ENCODE results near the gene COL2A1.

Gene COL2A1

DNA sequence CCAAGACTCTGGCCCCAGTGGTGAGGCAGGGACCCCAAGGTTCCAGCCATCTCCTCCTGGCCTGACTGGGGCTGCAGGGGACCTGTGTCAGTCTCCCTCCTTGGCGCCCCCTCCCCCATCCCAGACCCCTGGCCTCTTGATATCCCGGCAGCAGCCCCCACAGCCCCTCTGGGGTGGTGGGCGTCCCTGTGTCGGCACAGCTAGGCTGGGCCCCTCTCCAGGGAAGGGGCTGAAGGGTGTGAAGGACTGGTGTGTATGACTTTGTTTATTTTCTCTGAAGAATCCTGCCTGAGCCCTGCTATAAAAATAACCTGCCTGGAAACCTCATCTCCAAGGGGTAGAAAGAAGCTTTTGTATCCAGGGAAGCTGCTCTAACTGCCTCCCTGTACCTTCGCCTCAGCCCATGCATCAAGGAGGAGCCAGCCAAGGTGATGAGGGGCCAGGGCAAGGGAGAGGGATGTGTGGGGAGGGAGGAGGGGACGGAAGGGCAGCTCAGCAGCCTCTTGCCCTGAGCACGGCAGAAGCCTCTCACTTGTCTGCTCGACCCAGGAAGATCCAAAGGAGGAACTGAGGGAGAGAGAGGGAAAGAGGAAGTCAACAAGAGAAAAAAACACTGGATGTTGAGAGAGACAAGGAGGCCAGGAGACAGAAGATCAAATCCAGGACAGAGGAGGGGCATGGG, 25.4 kb upstream of the COL2A1 start:
- no peak for FAIRE-seq

DNA sequence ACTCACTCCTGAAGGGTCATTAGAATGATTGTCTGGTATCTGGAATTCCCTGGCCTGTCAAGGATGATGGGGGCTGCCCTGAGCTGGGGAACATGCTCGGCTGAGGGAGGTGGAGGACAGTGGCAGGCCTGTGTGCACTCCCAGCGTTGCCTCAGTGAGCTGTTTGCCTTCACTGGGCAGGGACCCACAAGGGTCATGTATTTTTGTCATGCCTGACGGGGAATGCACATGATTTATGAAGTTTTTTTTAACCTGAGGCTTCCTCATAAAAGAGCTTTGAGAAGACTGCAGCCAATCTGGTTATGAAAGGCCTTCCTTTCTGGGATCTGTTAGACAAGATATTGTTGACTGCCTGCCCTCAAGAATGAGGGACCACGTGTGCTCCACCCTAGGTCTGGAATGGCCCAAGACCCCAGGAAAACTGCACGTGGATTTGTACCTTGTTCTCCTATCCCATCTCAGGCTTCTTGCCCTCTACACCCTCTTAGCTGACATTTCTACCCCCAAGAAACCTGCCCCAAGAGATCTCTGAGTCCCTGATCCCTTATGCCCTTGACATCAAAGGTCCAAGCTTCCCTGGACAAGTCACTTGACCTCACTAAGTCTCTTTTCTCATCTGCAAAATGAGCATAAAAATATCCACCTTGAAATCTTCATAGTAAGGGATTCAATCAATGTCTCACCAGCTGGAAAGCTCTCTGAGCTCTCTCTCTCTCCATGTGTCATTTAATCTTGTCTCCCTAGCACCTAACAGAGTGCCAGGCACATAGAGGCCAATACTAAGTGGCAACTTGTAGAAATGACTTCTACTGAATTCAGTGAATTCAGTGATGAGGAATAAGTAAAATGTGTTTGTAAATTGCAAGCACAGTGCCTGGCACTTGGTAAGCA, 24.5 kb upstream of the COL2A1 start:
- FAIRE-seq, result no peak

DNA sequence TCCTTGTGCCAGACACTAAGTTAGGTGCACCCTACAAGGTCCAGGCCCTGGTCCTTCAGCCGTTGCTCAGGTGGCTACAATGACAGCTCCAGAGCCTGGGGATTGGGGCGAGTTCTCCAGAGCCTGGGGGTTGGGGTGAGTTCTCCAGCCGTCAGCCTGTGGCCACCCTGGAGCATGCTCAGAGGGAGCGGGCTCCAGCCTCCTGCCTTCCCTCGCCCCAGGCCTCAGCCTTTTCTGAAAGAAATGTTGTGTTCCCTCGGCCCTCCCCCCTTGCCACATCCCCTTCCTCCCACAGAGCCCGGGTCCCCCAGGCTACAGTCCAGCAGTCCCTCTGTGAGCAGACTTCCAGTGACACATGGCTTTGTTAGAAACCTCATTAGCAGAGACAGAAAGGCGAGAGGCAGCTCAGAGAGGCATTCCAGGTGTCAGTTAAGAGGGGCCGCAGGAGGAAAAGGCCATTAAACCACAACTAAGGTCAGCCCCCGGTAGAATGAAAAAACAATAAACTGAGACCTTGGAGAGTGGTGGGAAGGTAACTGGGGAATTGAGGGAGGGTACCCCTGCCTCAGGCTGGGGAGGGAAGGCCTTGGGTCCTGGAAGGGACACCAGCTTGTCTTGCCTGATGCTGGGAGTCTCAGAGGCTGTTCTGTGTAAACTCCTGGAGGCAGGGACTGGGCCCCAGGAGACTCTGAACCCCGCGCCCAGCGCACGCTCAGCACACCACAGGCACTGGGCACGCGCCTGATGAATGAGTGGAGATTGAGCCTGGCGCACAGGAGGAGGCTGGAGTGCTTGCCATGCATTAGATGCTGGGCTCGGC, 23.1 kb upstream of the COL2A1 start:
- FAIRE-seq, result no peak

DNA sequence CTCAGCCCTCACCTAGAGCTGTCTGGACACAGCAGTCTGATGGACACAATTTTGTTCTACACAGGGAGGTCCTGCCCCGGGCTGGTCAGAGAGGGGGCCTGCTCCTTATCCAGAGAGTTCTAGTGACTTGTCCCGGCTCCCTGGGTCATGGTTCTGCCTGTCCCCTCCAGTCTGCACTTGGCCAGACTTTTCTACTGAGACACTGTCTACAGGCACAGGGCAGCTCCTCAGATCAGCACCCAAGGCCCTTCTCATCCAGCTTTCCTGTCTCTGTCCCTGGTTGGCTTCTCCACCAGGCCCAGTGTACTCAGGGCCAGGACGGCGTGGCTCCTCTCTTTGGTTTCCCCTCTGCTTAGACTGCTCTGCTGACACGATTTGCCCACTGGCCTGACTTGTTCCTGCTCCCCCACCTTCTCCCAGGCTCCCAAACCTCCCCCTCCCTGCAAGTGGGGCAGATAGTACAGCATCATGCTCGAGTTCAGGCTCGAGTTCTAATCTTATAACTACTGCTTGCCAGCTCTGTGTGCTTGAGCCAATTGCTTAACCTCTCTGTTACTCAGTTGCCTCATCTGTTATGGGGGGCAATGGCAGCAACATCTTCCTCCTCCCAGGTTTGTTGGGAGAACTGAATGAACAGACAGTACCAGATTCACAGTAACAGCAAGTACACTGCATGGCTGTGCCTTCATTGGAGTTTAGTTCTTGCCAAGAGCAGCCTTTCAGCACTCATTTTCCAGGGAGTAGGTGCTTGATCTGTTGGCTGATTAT, 22.0 kb upstream of the COL2A1 start:
- FAIRE-seq, result no peak

DNA sequence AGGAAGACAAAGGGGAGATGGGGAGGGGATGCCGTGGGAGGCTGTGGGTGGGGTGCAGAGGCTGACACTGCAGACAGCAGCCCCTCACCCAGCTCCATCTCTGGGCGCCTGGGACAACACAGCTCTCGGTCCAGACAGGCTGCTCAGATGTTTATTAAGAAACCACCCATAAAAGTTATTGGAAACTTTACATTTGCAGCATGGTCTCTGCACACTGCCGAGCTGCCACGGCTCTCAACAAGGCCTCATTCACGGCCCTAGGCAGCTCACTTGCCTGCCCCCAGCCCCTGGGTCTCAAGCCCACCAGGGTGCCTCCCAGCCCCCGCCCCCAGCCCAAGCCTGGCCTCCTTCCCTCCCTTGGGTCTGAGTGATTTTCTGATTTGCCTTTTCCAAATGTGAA, 21.0 kb upstream of the COL2A1 start:
- FAIRE-seq, result no peak

DNA sequence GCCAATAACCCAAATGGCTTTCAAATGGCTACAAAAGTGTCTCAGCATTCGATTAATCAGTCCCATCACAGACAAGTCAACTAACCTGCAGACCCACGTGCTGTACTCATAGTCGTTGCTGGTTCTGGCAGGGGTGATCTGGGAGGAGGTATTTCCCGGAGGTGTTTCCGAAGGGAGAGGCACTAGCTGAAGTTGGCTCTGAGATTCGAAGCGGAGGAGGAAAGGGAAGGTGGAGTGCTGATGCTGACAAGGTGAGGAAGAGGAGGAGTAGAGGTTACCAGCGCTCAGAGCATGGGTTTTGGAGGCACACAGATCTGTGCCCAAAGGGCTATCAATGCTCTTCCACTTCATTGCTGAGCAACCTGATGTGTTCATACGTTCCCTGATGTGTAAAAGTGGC, 20.5 kb upstream of the COL2A1 start:
- FAIRE-seq, result no peak

DNA sequence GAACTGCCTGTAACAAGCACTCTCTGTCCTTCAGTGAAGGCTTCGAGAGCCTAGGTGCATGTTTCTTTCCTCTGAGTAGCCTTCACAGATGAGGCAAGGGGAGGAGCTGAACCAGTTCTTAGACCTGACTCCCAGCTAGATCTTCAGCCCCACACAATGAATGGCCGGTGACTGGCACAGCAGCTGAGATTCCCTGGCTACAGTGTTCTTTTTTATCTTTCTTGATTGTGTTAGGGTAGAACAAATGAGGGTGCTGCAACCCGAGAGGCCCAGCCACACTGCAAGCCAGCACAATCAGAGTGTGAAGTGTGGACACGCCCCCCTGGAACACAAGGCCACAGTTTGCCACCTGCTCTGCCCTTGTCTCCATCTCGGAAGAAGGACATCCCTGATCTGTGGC, 19.1 kb upstream of the COL2A1 start:
- FAIRE-seq, result no peak

DNA sequence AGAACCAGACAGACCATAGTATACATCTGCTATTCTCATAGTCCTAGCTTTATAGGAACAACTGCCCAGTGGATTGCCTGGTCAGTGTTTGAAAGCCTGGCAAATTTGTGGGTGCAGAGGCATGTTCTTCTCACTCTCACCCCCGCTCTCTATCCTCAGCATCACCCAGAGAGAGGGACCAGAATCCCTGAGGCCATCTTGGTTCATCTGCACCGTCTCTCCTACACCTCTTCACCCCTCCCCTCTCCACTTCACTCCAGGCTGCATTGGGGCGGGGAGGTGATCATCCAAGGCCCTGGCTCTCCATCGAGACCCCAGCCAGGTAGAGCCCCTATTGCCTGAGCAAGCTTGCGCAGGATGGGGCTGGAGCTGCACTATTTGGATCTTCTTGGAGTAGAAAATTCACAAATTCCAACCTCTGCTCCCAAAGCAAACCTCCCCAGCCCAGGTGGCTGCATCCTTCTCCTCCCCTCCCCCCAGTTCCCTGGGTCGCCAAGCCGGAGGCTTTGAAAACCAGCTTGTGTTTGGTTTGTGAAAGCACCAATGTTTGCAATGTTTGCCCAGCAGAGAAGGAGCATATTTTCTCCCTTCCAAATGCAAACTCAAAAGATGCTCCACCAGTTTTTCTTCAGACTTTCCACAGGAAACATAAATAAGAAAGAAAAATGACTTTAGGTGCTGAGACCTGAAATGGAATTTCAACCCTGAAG, 18.6 kb upstream of the COL2A1 start:
- FAIRE-seq, result no peak

DNA sequence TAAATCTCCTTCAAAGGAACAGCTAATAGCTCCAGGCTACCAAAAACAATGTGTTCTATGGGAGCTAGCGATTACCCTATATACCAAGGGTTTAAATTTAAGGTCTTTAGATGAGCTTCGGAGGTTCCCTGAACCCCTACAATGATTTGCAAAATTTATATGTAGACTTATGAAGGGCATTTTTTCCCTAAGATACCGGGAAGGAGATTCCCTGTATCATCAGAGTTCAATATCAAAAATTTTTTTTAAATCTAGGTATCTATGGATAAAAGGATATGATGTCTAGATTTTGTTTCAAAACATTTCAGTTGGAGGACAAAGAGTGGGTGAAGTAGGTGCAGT, 17.9 kb upstream of the COL2A1 start:
- no peak for FAIRE-seq

DNA sequence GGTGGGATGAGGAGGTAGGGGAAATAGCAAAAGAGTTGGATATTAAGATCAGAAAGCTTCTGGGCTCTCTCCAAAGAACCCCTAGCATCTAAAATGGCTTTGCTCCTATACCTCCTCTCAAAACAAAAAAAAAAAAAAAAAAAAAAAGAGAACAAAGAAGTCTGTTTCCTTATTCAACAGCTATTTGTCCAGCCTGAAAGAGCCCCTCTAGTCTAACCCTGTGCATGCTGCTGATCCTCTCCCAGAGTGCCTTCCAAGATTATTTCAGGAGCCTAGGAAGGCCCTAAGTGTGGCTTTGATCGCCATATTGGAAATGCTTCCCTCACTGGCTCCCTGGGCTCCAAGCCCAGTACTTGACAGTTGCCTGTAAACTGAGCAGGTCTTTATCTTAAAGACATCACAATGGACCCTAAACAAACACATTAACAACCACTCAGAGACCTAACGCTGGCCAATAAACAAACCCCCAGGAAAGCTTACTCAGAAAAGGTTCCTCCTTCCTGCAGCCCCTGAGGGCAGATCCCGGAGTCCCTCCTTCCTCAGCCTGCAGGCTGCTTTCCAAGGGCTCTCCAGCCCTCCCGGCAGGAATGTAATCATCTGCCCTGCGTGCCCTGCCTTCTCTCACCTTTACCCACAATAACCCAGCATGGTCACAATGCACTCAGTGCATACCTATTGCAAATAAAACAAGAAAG, 17.4 kb upstream of the COL2A1 start:
- no peak for FAIRE-seq

DNA sequence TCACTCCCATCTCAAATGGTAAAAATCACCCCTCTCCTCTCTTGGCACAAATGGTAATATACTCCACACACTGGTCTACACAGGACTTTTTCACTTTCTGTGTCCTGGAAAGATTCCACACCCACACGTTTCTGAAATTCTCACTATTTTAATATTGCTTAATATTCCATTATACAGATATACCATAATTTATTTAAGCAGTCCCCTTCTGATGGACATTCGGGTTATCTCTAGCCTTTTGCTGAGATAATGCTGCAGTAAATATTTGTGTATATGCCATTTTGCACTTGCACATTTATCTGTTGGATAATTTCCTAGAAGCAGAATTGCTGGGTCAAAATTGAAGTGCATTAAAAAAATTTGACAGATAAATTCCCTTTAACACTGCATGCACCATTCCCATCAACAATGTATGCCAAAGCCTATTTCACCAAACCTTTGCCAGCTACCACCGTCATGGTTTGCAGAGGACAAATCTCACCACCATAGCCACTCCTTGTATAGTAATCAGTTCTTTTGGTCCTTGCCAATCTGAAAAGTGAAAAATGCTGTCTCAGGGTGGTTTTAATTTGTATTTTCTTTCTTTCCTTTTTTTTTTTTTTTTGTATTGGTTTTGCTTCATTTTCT, 15.5 kb upstream of the COL2A1 start:
- FAIRE-seq, result no peak

DNA sequence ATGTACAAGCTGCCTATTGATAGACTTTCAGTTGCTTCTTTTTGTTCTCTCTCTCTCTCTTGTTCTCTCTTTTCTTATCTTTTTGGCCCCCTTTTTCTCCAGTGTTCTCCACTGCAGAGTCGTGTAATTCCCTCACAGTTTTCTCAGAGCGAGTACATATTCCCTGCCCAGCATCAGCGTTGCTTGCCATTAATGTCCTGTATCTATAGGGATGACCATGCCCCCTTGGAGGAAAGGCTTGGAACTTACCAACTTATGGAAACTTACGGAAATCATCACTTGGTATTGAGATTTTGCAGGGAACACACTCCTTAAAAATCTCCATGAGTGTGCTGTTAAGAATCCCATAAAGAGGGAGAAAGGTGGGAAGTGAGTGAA, 14.3 kb upstream of the COL2A1 start:
- FAIRE-seq, result no peak

DNA sequence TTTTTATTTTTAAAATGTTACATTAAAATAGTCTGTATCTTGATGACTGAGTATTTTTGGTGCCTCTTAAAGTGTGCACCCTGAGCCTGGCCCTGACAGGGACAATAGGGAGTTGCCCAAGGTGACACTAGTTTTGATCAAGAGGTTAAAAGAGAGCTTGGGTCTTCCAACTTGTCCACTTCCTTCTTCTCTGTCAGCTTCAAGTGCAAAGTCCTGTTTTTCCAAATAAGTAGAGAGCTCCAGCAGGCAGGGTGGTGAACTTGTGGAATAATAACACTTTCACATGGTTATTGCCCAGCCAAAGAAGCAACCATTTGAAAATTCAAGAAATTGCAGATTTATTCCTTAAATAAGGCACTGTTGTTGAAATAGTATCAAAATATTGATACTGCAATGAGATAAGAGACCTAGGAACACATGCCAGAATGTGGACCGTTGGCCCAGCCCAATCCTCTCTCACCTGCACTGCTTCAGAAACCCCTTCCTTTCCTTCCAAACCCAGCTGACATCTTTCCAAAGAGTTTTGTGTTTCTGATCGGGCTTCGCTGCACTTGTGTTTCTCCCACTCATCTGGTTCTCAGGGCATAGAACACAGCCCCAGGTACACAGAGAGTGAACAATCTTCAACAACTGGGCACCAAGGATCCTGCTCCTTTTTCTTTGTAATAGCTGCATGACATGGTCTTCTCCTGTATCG, 13.8 kb upstream of the COL2A1 start:
- no peak for FAIRE-seq

DNA sequence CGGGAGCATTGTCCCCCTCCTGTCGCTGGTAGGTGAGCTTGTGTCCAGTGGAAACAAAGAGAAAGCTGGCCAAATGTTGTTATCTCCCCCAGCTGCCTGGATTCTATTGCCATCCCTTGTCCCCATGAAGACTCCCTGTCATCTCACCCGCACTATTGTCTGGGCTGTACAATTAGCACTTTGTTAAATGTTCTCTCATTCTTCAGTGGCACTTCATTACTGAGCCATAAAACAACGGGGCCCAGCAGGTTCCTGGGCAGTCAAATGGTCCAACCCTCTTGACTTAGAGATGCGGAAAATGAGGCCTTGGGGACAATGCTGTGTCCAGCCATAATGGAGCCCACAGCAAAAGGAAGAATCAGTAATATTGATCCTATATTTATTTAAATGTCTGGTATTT, 13.2 kb upstream of the COL2A1 start:
- no peak for FAIRE-seq

DNA sequence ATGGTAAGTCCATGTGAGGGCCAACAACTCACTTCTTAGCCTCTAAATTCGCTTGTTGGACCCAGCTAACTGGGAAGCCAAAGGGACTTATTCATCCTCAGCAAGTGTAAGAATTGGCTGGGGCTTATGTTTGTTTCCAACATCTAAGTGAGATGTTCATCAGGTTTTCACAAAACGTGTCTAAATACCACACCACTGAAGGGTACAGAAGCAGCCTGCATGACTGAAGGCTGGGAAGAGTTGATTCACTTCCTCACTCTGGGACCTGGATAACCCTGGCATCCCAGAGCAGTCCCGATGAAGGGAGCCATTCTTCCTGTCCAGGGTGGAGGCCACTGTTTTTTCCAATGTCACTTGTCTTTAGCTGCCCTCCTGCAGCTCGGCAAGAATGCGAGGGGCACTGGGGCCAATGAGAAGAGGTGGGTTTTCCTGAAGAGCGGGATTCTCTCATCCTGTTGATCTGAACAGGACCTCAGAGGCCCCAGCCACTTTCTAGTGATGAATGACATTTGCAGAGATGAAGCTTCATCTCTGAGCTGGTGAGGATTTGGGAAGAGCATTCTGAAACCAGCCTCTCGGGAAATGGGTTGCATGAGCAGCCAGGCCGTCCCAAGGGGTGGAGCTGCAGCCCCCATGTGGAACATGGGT, 12.2 kb upstream of the COL2A1 start:
- no peak for FAIRE-seq

DNA sequence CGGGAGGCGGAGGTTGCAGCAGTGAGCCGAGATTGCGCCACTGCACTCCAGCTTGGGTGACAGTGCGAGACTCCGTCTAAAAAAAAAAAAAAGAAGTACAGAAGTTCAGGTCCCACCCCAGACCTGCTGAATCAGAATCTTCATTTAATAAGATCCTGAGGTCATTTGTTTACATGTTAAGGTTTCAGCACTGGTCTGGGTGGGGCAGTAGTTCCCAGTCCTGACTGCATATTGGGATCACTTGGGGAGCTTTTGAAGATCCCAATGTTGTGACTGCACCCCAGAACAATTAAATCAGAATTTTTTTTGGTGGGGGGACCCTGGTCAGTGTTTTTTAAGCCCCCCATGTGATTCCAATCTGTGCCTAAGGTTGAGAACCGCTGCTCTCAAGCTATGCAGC, 11.7 kb upstream of the COL2A1 start:
- no peak for FAIRE-seq

DNA sequence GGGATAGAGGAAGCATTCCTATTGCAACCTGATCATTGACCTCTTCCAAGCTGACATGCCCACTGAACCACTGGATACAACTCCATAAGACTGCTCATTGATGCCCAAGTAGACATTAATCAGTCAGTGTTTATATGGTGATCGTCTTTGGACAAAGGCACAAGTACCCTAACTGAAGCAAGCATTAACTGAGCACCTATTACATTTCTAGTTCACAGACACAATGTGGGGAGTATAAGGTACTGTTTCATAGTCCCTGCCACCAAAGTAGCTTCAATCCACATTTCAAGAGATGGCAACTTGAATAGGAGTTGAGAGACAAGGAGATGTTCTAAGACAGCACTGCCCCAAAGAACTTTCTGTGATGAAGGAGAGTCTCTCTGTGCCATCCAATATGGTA, 10.9 kb upstream of the COL2A1 start:
- FAIRE-seq, result no peak

DNA sequence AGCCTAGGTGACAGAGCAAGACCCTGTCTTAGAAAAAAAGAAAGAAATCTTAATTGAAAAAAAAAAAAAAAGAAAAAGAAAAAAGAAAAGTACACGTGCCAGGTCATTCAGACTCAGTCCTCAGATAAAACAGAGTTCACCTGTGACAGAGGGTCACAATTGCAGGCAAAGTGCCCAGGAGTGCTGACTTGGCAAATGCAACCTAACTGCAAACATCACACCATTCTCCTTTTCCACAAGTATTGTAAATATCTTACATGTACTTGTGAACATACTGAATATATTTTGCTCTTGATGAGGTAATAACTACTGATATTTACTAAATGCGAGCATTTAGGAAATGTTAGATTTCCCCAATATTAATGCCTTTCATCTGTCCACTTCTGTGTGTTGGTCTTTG, 9.0 kb upstream of the COL2A1 start:
- no peak for FAIRE-seq

DNA sequence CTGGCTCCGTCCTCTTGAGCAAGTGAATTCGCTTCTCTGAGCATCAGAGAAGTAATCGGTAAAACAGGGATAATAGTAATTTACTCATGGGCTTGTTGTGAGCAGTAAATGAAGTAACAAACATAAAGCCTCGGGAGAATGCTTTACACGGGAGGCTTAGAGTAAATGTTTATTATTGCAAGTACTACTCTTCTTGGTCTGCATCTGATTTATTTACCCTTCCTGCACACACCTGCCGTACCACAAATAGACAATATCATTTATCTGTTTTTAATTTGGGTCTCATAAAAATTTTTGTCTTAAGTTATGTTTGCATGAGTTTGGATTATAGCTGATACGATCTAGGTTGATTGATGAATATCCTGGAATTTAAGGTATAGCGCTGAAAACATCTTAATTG, 7.8 kb upstream of the COL2A1 start:
- no peak for FAIRE-seq

DNA sequence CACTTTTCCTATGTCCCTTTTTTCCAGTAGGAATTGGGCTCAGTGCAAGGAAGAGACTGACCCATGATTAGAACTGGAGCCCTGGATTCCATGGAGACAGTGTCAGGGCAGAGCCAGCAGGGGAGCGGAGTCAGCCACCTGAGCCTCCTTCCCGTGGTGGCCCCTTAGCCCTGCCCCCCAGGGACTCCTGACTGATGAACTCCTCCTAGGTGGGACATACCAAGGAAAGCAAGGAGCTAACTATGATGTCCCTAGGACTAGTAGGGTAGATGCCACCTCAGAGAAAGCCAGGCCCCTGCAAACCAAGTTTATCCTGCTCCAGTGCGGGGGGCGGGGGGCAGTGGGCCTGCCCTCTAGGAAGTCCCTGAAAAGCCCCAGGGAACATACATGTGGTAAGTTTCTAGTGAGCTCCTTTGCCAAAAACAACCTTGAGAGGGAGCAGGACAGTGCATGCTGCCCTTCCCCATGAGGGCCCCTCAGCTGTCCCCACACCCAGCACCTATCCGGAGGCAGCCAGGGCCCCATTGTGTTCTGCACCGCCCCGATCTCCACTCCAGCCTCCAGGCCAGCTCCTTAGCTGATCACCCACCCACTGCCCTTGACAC, 6.2 kb upstream of the COL2A1 start:
- FAIRE-seq, result no peak

Data from islet of Langerhans (tissue), 1 donor.